Cardiac septum (tissue), 1 donor: ENCODE measurements around the gene PLA2G4B. TPM values are rescaled to one million over a fixed set of nuclear protein-coding genes. Genes with fewer than 3 reads are reported as not detected.

Experiments used
- DNase-seq: peaks from one replicate; pipeline ENCODE4 v3.0.0-alpha.2; 2020; ENCODE audit warnings: low spot score
- intact Hi-C: fragments of 100-400 bp; cut with DNase I; formaldehyde crosslinking; loops from one replicate; pipeline ENCODE4 v1.14.0; 2022
- total RNA-seq: library from RNA; stranded (reverse); fragmentation: NEBNext Ultra II Directional; extraction: Animal tissue kit (Norgen Biotek cat#: 25700); gene quantifications from one replicate; pipeline ENCODE4 v1.2.1, GENCODE V29; 2021
- donor health status: DM: no; HTN: no; CAD: no.

PLA2G4B gene
- total RNA-seq, 1 donor from 2014 or later = 3.4 TPM

GRCh38 chr15:41841131-41841530, 2.5 kb downstream of the PLA2G4B start:
- no peak for DNase-seq
- intact Hi-C loops = no loop called here

GRCh38 chr15:41842229-41842628, 3.6 kb downstream of the PLA2G4B start:
- intact Hi-C loops = no loop called here
- no peak for DNase-seq

DNA sequence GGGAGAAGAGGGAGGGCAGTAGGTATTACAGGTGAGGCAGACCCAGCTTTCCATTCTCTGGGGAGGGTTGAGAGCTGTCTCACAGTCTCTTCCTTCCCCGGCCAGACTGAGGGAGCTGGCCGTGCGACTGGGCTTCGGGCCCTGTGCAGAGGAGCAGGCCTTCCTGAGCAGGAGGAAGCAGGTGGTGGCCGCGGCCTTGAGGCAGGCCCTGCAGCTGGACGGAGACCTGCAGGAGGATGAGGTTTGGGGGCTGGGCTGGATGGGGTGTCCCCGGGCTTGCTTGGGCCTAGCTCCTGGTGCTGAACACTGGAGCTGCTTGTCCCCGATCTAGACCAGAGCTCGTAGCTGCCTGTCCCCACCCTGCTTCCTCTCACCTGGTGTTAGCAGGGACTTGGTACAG, 4.9 kb downstream of the PLA2G4B start:
- DNase-seq = no peak
- intact Hi-C loops = no loop called here

- intact Hi-C loops = no loop called here
Measured at GRCh38 chr15:41844814-41845213, 6.2 kb downstream of the PLA2G4B start.

DNA sequence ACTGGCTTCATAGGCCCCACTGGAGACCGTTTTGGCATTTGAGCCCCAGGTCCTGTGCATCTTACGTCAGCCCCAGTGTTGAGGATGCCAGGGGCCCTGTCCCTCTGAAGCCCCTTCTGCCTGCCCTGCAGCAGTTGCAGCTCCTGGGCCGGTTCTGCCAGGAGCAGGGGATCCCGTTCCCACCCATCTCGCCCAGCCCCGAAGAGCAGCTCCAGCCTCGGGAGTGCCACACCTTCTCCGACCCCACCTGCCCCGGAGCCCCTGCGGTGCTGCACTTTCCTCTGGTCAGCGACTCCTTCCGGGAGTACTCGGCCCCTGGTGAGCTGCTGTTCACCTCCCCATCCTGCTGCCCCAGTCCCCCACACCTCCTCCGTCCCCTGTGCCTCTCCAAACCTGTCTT, 8.6 kb downstream of the PLA2G4B start:
- intact Hi-C loops = no loop called here
- no peak for DNase-seq

More at GRCh38 chr15:41844814-41845213, 6.2 kb downstream of the PLA2G4B start:
- DNase-seq = no peak

GRCh38 chr15:41847981-41848380, 9.3 kb downstream of the PLA2G4B start:
- intact Hi-C loops = no loop called here
- no peak for DNase-seq

DNA sequence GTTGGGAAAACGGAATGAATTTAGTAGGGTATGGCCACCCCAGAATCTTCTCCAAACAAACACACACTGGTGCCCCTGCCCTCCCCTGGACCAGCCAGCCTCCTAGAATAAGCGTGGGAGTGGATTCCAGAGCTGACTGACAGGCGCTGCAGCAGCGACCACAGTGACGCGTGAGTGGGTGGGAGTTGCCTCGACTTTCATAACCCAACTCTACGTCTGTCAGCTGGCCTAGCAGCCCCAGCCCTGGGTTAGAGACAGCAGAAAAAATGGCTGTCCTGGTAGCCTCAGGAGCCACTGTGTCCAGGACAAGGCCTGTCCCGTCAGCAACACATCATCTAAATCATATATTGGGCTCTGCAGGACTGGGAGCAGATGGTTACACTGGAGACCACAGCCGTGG, 10.0 kb downstream of the PLA2G4B start:
- intact Hi-C loops = no loop called here
- DNase-seq = no peak

DNA sequence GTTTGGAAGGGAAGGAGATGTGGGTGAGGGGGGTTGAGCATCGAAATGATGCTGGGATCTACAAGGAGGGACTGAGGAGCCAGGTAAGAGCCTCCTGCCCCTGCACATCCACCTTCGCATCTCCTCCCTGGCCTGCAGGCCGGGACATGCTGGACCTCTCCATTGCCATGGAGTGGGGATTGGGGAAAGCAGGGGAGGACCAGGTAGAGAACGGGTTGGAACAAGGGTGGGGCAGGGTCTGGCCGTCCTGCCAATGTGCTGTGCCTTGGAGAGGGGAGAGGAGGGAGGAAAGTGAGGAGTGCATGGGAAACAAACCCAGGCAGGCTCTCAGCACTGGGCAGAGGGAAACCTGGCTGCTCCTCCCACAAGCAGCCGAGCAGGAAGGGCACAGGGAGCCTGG, 10.6 kb downstream of the PLA2G4B start:
- DNase-seq = no peak
- intact Hi-C loops = no loop called here

DNA sequence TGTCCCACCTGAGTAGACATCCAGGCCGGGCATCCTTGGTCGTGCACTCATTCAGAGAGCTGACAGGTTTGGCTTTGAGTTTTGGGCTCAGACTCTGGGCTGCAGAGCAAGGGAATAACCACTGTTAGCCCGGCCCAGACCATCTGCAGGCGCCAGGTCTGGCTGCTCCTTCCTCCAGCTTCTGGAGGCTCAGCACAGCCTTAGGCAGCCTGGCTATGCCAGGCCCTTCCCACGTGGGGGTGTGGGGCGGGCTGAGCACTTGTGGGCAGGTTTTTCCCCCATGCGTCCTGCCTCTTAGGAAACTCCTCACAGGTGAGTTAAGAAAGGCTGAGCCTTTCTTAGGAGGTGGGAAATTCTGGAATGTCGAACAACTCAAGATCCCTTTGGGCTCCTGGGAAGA, 11.2 kb downstream of the PLA2G4B start:
- no peak for DNase-seq

GRCh38 chr15:41850482-41851166, 12.0 kb downstream of the PLA2G4B start:
- intact Hi-C loops = no loop called here
- DNase-seq = no peak

More for the DNA sequence above, 11.2 kb downstream of the PLA2G4B start:
- intact Hi-C loops = no loop called here

- intact Hi-C loops = no loop called here
- no peak for DNase-seq
Measured at GRCh38 chr15:41851167-41851523, 12.5 kb downstream of the PLA2G4B start.

DNA sequence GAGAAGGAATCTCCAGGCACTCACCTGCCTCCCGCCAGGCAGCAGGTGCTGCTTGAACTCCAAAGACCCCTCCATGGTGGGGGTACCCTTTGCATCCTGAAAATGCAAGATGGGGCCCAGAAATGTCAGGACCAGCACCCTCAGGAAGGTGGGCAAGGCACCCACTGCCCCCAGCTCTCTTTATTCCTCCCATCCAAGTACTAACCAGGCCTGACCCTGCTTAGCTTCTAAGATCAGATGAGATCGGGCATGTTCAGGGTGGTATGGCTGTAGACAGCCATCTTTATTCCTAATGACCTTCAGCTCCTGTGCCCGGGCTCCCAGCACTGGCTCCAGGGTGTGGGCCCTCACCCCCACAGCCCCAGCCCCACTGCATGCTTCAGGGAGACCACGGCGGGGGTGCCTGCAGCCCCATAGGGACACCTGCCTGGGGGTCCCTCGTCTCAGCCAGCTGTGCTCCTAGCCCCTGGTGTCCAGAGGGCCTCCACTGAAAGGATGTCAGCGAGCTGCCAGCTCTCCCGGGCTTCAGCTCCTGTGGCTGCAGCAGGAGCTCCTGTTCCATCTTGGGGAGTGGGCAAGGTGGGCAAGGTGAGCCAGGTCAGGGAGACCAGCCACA, 13.2 kb downstream of the PLA2G4B start:
- no peak for DNase-seq
- intact Hi-C loops = no loop called here

DNA sequence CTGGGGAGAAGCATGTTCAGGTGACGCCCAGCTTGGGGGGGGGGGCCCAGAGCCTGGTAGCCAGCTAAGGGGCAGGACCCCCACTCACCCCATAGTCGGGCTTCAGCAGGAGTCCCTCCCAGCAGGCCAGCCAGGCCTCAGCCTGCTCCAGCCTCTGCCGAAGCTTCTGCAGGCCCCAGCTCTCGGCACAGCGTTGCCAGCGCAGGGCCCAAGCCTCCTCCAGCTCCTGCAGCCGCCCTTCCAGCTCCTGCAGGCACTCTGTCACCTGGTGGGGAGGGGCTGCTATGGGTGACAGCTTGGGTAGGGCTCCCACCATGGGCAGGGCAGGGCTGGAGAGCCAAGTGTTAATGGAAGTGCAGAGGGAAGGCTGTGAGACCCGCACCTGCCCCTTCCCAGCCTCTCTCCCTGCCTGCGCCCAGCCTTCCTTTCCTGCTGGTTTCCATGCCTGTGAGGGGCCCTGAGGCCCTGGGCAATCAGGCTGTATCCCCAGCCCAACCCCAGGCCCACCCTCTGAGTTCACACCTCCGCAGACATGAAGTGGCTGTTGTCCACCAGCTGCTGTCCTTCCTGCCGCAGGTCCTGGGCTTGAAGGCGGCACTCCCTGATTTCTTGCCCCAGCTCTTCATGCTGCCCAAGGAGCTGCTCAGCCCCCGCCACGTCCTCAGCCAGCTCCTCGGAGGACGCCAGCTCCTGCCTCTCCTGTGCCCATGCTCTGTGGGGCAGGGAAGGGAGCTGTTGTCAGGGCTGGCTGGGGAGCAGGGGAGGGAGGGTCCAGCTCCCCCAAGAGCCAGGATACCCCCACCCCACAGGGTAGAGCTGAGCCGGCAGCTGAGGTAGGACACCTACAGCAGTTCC, 14.3 kb downstream of the PLA2G4B start:
- no peak for DNase-seq
- intact Hi-C loops = no loop called here

GRCh38 chr15:41853831-41854230, 15.2 kb downstream of the PLA2G4B start:
- DNase-seq = no peak
- intact Hi-C loops = no loop called here

DNA sequence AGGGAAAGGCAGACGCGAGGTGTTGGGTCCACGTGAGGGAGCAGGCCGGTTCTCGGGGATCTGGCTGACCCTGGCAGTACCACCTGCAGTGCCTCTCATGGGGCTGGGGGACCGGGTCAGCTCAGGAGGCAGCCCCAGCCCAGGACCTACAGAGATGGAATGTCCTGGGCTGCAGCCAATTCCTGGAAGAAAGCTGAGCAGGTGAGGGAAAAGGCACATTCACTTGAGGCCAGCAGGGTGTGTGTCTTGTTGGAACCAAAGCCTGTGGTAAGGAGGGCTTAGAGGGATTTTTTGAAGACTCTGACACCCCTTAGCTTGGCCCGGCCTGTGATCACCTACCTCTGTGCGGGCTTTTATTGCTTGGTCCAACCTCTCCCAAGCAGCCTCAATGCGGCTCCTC, 15.8 kb downstream of the PLA2G4B start:
- DNase-seq = no peak
- intact Hi-C loops = no loop called here

DNA sequence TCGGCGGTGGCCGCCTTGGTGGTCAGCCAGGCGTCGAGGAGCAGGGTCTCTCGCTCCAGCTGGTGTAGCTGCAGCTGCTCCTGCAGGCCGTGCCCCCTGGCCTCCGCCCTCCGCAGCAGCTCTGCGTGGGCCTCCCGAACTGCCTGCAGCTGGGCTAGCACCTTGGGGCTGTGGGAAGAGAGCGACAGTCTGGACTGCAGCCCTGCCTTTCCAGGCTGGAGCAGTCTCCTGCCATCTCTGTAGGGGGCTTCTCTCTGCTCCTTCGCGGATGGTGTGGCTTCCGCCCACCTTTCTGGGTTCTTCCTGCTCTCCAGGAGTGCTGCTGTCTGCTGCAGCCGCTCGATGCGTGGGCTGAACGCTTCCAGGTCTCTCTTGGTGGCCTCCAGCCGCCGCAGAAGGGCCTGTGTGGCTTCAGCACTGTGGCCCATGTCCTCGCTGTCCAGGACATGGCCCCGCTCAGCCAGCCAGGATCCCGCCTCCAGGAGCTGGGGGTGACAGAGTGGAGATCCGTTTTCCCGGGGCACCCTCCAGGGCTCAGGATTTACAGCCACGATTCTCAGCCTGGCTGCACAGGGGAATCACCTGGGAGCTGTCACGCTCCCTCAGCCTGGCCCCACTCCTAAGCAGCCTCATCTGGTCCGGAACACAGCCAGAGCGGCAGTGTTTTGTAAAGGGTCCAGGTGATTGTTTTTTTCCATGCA, 16.8 kb downstream of the PLA2G4B start:
- DNase-seq = no peak
- intact Hi-C loops = no loop called here

- no peak for DNase-seq
Measured at GRCh38 chr15:41856262-41856661, 17.6 kb downstream of the PLA2G4B start.

GRCh38 chr15:41856716-41857115, 18.1 kb downstream of the PLA2G4B start:
- intact Hi-C loops = no loop called here
- DNase-seq = no peak

More at GRCh38 chr15:41856262-41856661, 17.6 kb downstream of the PLA2G4B start:
- intact Hi-C loops = no loop called here

GRCh38 chr15:41857316-41857715, 18.7 kb downstream of the PLA2G4B start:
- DNase-seq = no peak
- intact Hi-C loops = no loop called here

DNA sequence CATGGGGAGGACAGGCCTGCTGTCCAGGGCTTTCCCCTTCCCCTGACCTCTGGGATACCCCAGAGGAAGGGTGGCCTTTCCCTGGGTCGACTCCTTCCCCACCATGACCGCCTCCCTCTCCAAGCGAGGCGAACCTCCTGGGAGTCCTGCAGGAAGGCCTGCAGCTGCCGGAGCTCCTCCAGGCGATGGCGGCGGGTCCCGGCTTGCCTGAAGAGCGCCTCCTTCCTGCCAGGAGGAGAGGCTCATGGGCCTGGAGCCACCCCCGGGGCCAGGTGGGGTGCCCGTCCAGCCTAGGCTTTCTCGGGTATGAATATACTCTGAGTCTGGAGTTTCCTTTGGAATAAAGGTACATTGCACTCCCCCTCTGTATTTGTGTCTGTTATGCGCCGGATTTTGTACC, 20.1 kb downstream of the PLA2G4B start:
- DNase-seq = no peak
- intact Hi-C loops = no loop called here
